ENCODE results near the gene RBM28. TPM values are rescaled to one million over a fixed set of nuclear protein-coding genes. Genes with fewer than 3 reads are reported as not detected.
"Not testable (repeated sequence)": the region's sequence is repeated elsewhere in the genome, so short reads cannot be mapped to it uniquely, and the experiment has no call there.

Gene RBM28
- total RNA-seq, 2 donors from 2014 or later: 43.4 to 51.3 TPM

- H3K9me3 Mint-ChIP-seq: no peaks in the 10 kb centered on the region
- H3K27ac Mint-ChIP-seq: no peak overlapping the region
- DNase-seq (ENCODE audit: low spot score in 2 of 2) (no peak), ATAC-seq (peak in 1 of 2 donors; percentile 37)
- H3K36me3 Mint-ChIP-seq: peaks cover 6 to 9% of the 10 kb centered on the region in 2 donors
These were observed 21.6 kb downstream of the RBM28 start for GRCh38 chr7:128322040-128322643.

GRCh38 chr7:128321044-128321422 is 22.7 kb downstream of the RBM28 start:
- Mint-ChIP-seq H3K36me3 (peaks cover 9 to 10% of the 10 kb centered on the region in 2 donors), H3K27ac (peak overlapping the region in 1 of 2 donors; percentile 40)
- no peak for DNase-seq (ENCODE audit: low spot score in 2 of 2)

GRCh38 chr7:128318691-128319090 is 25.0 kb downstream of the RBM28 start:
- DNase-seq (ENCODE audit: low spot score in 2 of 2) (no peak), ATAC-seq (no peak)
- no peaks in the 10 kb centered on the region for H3K9me3 Mint-ChIP-seq
- no peak overlapping the region for H3K27ac Mint-ChIP-seq
- peaks cover 7 to 10% of the 10 kb centered on the region in 2 donors for H3K36me3 Mint-ChIP-seq

More at GRCh38 chr7:128321044-128321422, 22.7 kb downstream of the RBM28 start:
- no peaks in the 10 kb centered on the region for H3K9me3 Mint-ChIP-seq
- no peak for ATAC-seq

GRCh38 chr7:128311013-128311412 is 32.7 kb downstream of the RBM28 start:
- ATAC-seq (no peak), DNase-seq (ENCODE audit: low spot score in 2 of 2) (no peak)
- Mint-ChIP-seq H3K27ac (no peak overlapping the region), H3K36me3 (peaks cover 5 to 11% of the 10 kb centered on the region in 2 donors), H3K9me3 (no peaks in the 10 kb centered on the region)

GRCh38 chr7:128310499-128310898 is 33.2 kb downstream of the RBM28 start:
- Mint-ChIP-seq H3K36me3 (peaks cover 5 to 11% of the 10 kb centered on the region in 2 donors), H3K27ac (no peak overlapping the region), H3K9me3 (no peaks in the 10 kb centered on the region)
- no peak for DNase-seq (ENCODE audit: low spot score in 2 of 2)
- ATAC-seq: no peak

GRCh38 chr7:128309976-128310375 is 33.7 kb downstream of the RBM28 start:
- DNase-seq (ENCODE audit: low spot score in 2 of 2) (no peak), ATAC-seq (no peak)
- Mint-ChIP-seq H3K36me3 (peaks cover 5 to 11% of the 10 kb centered on the region in 2 donors), H3K27ac (no peak overlapping the region), H3K9me3 (no peaks in the 10 kb centered on the region)

- peak overlapping the region in 1 of 2 donors; percentile 40 for H3K27ac Mint-ChIP-seq
- no peaks in the 10 kb centered on the region for H3K9me3 Mint-ChIP-seq
- DNase-seq (ENCODE audit: low spot score in 2 of 2): no peak
- H3K36me3 Mint-ChIP-seq: peaks cover 0 to 11% of the 10 kb centered on the region in 2 donors
- ATAC-seq: no peak
These were observed 34.6 kb downstream of the RBM28 start for GRCh38 chr7:128309124-128309523.

- Mint-ChIP-seq H3K36me3 (peaks cover 0 to 4% of the 10 kb centered on the region in 2 donors), H3K27ac (no peak overlapping the region), H3K9me3 (no peaks in the 10 kb centered on the region)
- ATAC-seq (no peak), DNase-seq (ENCODE audit: low spot score in 2 of 2) (no peak)
These were observed 36.6 kb downstream of the RBM28 start for GRCh38 chr7:128307061-128307460.

GRCh38 chr7:128304212-128304611 is 39.5 kb downstream of the RBM28 start:
- H3K36me3 Mint-ChIP-seq: peaks cover 0 to 4% of the 10 kb centered on the region in 2 donors
- H3K27ac Mint-ChIP-seq: no peak overlapping the region
- ATAC-seq: no peak
- DNase-seq (ENCODE audit: low spot score in 2 of 2): no peak
- no peaks in the 10 kb centered on the region for H3K9me3 Mint-ChIP-seq

GRCh38 chr7:128303643-128304042 is 40.1 kb downstream of the RBM28 start:
- no peak overlapping the region for H3K27ac Mint-ChIP-seq
- ATAC-seq: no peak
- H3K36me3 Mint-ChIP-seq: peaks cover 0 to 4% of the 10 kb centered on the region in 2 donors
- H3K9me3 Mint-ChIP-seq: no peaks in the 10 kb centered on the region
- DNase-seq (ENCODE audit: low spot score in 2 of 2): no peak

GRCh38 chr7:128303133-128303532 is 40.6 kb downstream of the RBM28 start:
- no peaks in the 10 kb centered on the region for H3K9me3 Mint-ChIP-seq
- no peak for DNase-seq (ENCODE audit: low spot score in 2 of 2)
- no peak for ATAC-seq
- H3K27ac Mint-ChIP-seq: peak overlapping the region in 1 of 2 donors; percentile 18
- H3K36me3 Mint-ChIP-seq: peaks cover 0 to 4% of the 10 kb centered on the region in 2 donors

GRCh38 chr7:128302139-128302538 is 41.6 kb downstream of the RBM28 start:
- DNase-seq (ENCODE audit: low spot score in 2 of 2) (no peak), ATAC-seq (no peak)
- Mint-ChIP-seq H3K9me3 (no peaks in the 10 kb centered on the region), H3K36me3 (peaks cover 0 to 4% of the 10 kb centered on the region in 2 donors), H3K27ac (no peak overlapping the region)

GRCh38 chr7:128299109-128299607 is 44.5 kb downstream of the RBM28 start:
- ATAC-seq (no peak), DNase-seq (ENCODE audit: low spot score in 2 of 2) (no peak)
- Mint-ChIP-seq H3K27ac (no peak overlapping the region), H3K9me3 (no peaks in the 10 kb centered on the region), H3K36me3 (no peaks in the 10 kb centered on the region)

- H3K27ac Mint-ChIP-seq: peak overlapping the region in 1 of 2 donors; percentile 50
- not testable (repeated sequence) for H3K9me3 Mint-ChIP-seq, H3K36me3 Mint-ChIP-seq
These were observed 45.7 kb downstream of the RBM28 start for GRCh38 chr7:128298004-128298403.

GRCh38 chr7:128287556-128287955 is 56.2 kb downstream of the RBM28 start:
- ATAC-seq: no peak
- H3K27ac Mint-ChIP-seq: no peak overlapping the region
- DNase-seq (ENCODE audit: low spot score in 2 of 2): no peak
- H3K9me3 Mint-ChIP-seq: no peaks in the 10 kb centered on the region
- H3K36me3 Mint-ChIP-seq: peaks cover 13 to 18% of the 10 kb centered on the region in 2 donors

More at GRCh38 chr7:128298004-128298403, 45.7 kb downstream of the RBM28 start:
- not testable (repeated sequence) for DNase-seq (ENCODE audit: low spot score in 2 of 2); ATAC-seq

- Mint-ChIP-seq H3K36me3 (peaks cover 7 to 11% of the 10 kb centered on the region in 2 donors), H3K27ac (no peak overlapping the region), H3K9me3 (peaks cover 9 to 13% of the 10 kb centered on the region in 2 donors)
- DNase-seq (ENCODE audit: low spot score in 2 of 2): no peak
- ATAC-seq: no peak
These were observed 59.6 kb downstream of the RBM28 start for GRCh38 chr7:128284102-128284501.

- Mint-ChIP-seq H3K27ac (no peak overlapping the region), H3K9me3 (peaks cover 9 to 13% of the 10 kb centered on the region in 2 donors), H3K36me3 (peaks cover 7 to 11% of the 10 kb centered on the region in 2 donors)
- no peak for ATAC-seq
- no peak for DNase-seq (ENCODE audit: low spot score in 2 of 2)
These were observed 61.9 kb downstream of the RBM28 start for GRCh38 chr7:128281605-128282380.
